K562 (cell line): ENCODE data around the gene RO60. TPM values are rescaled to one million over a fixed set of nuclear protein-coding genes. Genes with fewer than 3 reads are reported as not detected.

Source experiments
- ATAC-seq: fragments of 200-7000 bp; cut with Tn5 transposase; 3 replicates; pipeline ENCODE4 v1.9.1; 2020; ENCODE audit warnings: moderate library complexity
- BruUV-seq: library from RNA; stranded (reverse); fragments of 400-500 nt; replicated peaks from 2 replicates; lab custom pipeline; 2021; lab: Mats Ljungman, UMichigan
- CTCF ChIA-PET: fragments of 300-600 bp; formaldehyde crosslinking; extraction: SDS; loops from one replicate; lab custom pipeline; 2021; ENCODE audit warnings: low intra/inter-chr PET ratio; lab: Yijun Ruan, JAX
- POLR2A ChIA-PET: fragments of 300-600, 350-650 bp; sonication (Branson Sonifier 250); formaldehyde crosslinking; extraction: SDS; loops from one replicate; lab custom pipeline; 2021; ENCODE audit warnings: antibody characterized with exemption, inconsistent platforms; lab: Yijun Ruan, JAX
- DNase-seq, 4 experiments: peaks; one replicate each; pipeline versions ENCODE4 v3.0.0 to v3.0.0-alpha.2; 2011 to 2018; ENCODE audit warnings: low spot score in 3 of 4, mixed read lengths in 3 of 4; ENCODE audit errors: extremely low read depth in 1 of 4
- FAIRE-seq: peaks from 2 replicates; lab custom pipeline; 2011; peaks lifted over from hg19 to GRCh38; lab: Jason Lieb, UNC
- H2AFZ ChIP-seq: 2 replicates; pipeline ENCODE4 v1.6.0; 2011; ENCODE audit warnings: low read depth, low read length, control low read depth, inconsistent platforms
- H3K27ac ChIP-seq: fragments of 200-600 bp; 3 replicates; pipeline ENCODE4 v1.8.0; 2011; ENCODE audit warnings: low read depth, mild to moderate bottlenecking, control low read depth, inconsistent platforms, low read length, moderate library complexity, mixed read lengths; ENCODE audit errors: extremely low read depth
- H3K27me3 ChIP-seq, 2 experiments: fragments of 300-600 bp in 1 of 2; 2 replicates in 1 of 2; 3 replicates in 1 of 2; pipeline versions ENCODE4 v1.6.0 to v1.8.0; 2011; ENCODE audit warnings: inconsistent platforms in 2 of 2, low read length in 2 of 2, mild to moderate bottlenecking in 1 of 2, mixed read lengths in 1 of 2, moderate library complexity in 1 of 2; ENCODE audit not compliant: control insufficient read depth in 2 of 2, insufficient read depth in 2 of 2
- H3K36me3 ChIP-seq: fragments of 300-600 bp; 3 replicates; pipeline ENCODE4 v1.8.0; 2011; ENCODE audit warnings: mild to moderate bottlenecking, low read length, inconsistent platforms; ENCODE audit not compliant: control insufficient read depth, insufficient read depth
- H3K4me1 ChIP-seq, 2 experiments: fragments of 200-600 bp in 1 of 2; replicated peaks in 1 of 2; 2 replicates in 1 of 2; 3 replicates in 1 of 2; pipeline versions ENCODE4 v1.5.1 to v1.8.0; 2011; ENCODE audit warnings: inconsistent platforms in 2 of 2, low read length in 2 of 2, mild to moderate bottlenecking in 1 of 2, mixed read lengths in 1 of 2, moderate library complexity in 1 of 2; ENCODE audit not compliant: control insufficient read depth in 2 of 2, insufficient read depth in 2 of 2
- H3K4me2 ChIP-seq: 2 replicates; pipeline ENCODE4 v1.6.1; 2011; ENCODE audit warnings: low read length, control low read depth, inconsistent platforms, mixed read lengths; ENCODE audit not compliant: insufficient read depth
- H3K4me3 ChIP-seq: fragments of 200-600 bp; sonication (generic), shearing (Covaris generic); 2 replicates; pipeline ENCODE4 v1.5.1; 2016; ENCODE audit warnings: control low read depth, inconsistent platforms
- H3K79me2 ChIP-seq: fragments of 200-600 bp; 3 replicates; pipeline ENCODE4 v1.8.0; 2011; ENCODE audit warnings: low read length, inconsistent platforms; ENCODE audit not compliant: control insufficient read depth, insufficient read depth
- H3K9ac ChIP-seq, 2 experiments: 2 replicates each; pipeline versions ENCODE4 v1.6.0 to v1.6.1; 2011; ENCODE audit warnings: low read depth in 2 of 2, low read length in 2 of 2, control low read depth in 1 of 2, inconsistent platforms in 1 of 2, mild to moderate bottlenecking in 1 of 2, mixed read lengths in 1 of 2; ENCODE audit not compliant: insufficient read depth in 1 of 2
- H3K9me1 ChIP-seq: one replicate; pipeline ENCODE4 v1.6.0; 2011; ENCODE audit warnings: inconsistent platforms, mild to moderate bottlenecking, low read length, moderate library complexity; ENCODE audit not compliant: control insufficient read depth, insufficient read depth
- H3K9me3 ChIP-seq: replicated peaks from 2 replicates; pipeline ENCODE4 v1.5.1; 2011; ENCODE audit warnings: low read depth, low read length, inconsistent platforms; ENCODE audit not compliant: control insufficient read depth, insufficient read depth
- H4K20me1 ChIP-seq: replicated peaks from 2 replicates; pipeline ENCODE4 v1.6.1; 2011; ENCODE audit warnings: low read length, inconsistent platforms, mixed read lengths; ENCODE audit not compliant: control insufficient read depth, insufficient read depth
- ARID1B ChIP-seq: fragments of 450-650 bp; IDR thresholded peaks from 2 replicates; pipeline ENCODE4 v1.6.1; 2016; ENCODE audit warnings: antibody characterized with exemption, mild to moderate bottlenecking, inconsistent platforms
- DMBX1 ChIP-seq: fragments of 250-450 bp; sonication (Bioruptor Pico); IDR thresholded peaks from 2 replicates; pipeline ENCODE4 v1.8.0; 2022; ENCODE audit warnings: inconsistent platforms, mild to moderate bottlenecking, moderate library complexity, borderline replicate concordance
- EHMT2 ChIP-seq: fragments of 450-650 bp; IDR thresholded peaks from 2 replicates; pipeline ENCODE4 v1.6.1; 2018; ENCODE audit warnings: antibody characterized with exemption
- ELF1 ChIP-seq: fragments of 200-800 bp; sonication (Bioruptor generic); IDR thresholded peaks from 2 replicates; pipeline ENCODE4 v1.6.1; 2016; ENCODE audit warnings: missing genetic modification characterization, missing compliant biosample characterization
- GATAD2A ChIP-seq: fragments of 450-650 bp; IDR thresholded peaks from 2 replicates; pipeline ENCODE4 v1.6.1; 2017
- MCM7 ChIP-seq, 2 experiments: fragments of 450-650 bp; IDR thresholded peaks; 2 replicates each; pipeline ENCODE4 v1.6.1; 2016 to 2018
- MEF2A ChIP-seq: IDR thresholded peaks from 2 replicates; pipeline ENCODE4 v1.6.1; 2011; ENCODE audit warnings: low read depth, mild to moderate bottlenecking, low read length, moderate library complexity; ENCODE audit not compliant: control insufficient read depth
- MTA2 ChIP-seq: fragments of 450-650 bp; IDR thresholded peaks from 2 replicates; pipeline ENCODE4 v1.6.1; 2016; ENCODE audit warnings: low read depth
- NFIC ChIP-seq: fragments of 450-650 bp; IDR thresholded peaks from 2 replicates; pipeline ENCODE4 v1.6.1; 2017; ENCODE audit warnings: mild to moderate bottlenecking, inconsistent platforms
- NR4A1 ChIP-seq, 2 experiments: fragments of 250-450 bp in 1 of 2; fragments of 450-650 bp in 1 of 2; sonication (Bioruptor Pico) in 1 of 2; IDR thresholded peaks; 2 replicates each; pipeline versions ENCODE4 v1.4.0 to v1.6.1; 2016 to 2020; ENCODE audit warnings: mild to moderate bottlenecking in 2 of 2, missing compliant biosample characterization in 1 of 2, missing genetic modification characterization in 1 of 2, moderate library complexity in 1 of 2
- POU5F1 ChIP-seq: fragments of 150-350 bp; IDR thresholded peaks from 2 replicates; pipeline ENCODE4 v1.6.1; 2014; ENCODE audit warnings: borderline replicate concordance, low read length, low read depth, mild to moderate bottlenecking; ENCODE audit not compliant: partially characterized antibody
- PTBP1 ChIP-seq: fragments of 200-400 bp; formaldehyde crosslinking; IDR thresholded peaks from 2 replicates; pipeline ENCODE4 v1.6.1; 2017; ENCODE audit warnings: low read depth, low read length
- SMAD4 ChIP-seq: fragments of 250-450 bp; sonication (Bioruptor Pico); conservative IDR thresholded peaks from 2 replicates; pipeline ENCODE4 v1.8.0; 2021; ENCODE audit warnings: inconsistent platforms, mild to moderate bottlenecking, moderate library complexity
- SMARCB1 ChIP-seq: IDR thresholded peaks from 2 replicates; pipeline ENCODE4 v1.6.1; 2011; ENCODE audit warnings: improper control_type of control experiment, low read depth; ENCODE audit not compliant: insufficient read length
- VEZF1 ChIP-seq: fragments of 200-800 bp; sonication (Bioruptor generic); IDR thresholded peaks from 2 replicates; pipeline ENCODE4 v1.6.1; 2017; ENCODE audit warnings: missing genetic modification characterization, missing compliant biosample characterization
- ZNF436 ChIP-seq: fragments of 250-450, 450-650 bp; sonication (Bioruptor Pico); formaldehyde crosslinking; IDR thresholded peaks from 2 replicates; pipeline ENCODE4 v1.7.0; 2020; ENCODE audit warnings: mild to moderate bottlenecking
- WGBS: fragments of 100-300 bp; shearing (Covaris generic); methylation state at CpG from one replicate; pipeline ENCODE4 v1.1.6; 2016; ENCODE audit warnings: low coverage, mixed read lengths; ENCODE audit not compliant: insufficient coverage; ENCODE audit errors: missing lambda C conversion rate; 5-methylcytosine and 5-hydroxymethylcytosine counted together
- in situ Hi-C: fragments of 300-500 bp; cut with MboI; formaldehyde crosslinking; loops from 4 replicates; pipeline ENCODE4 v1.15.0; 2018; ENCODE audit warnings: inconsistent platforms, mixed read lengths
- intact Hi-C: fragments of 100-400 bp; cut with micrococcal nuclease; formaldehyde crosslinking; loops from 2 replicates; pipeline ENCODE4 v1.14.2; 2022
- polyA plus RNA-seq, 8 experiments: library from polyadenylated mRNA; depleted of rRNA in 4 of 8; stranded (reverse) in 5 of 8; unstranded in 3 of 8; fragments of >200 nt; fragmentation: Nextera tagmentation in 2 of 8; fragmentation: Illumina TruSeq in 1 of 8; extraction: Ambion mirVana in 2 of 8; extraction: Trizol in 1 of 8; gene quantifications; 2 replicates each; pipeline versions ENCODE4 v1.2.1 to v1.2.3, GENCODE V29; 2011 to 2014; ENCODE audit warnings: inconsistent platforms in 1 of 8, missing spikeins in 1 of 8
- total RNA-seq, 7 experiments: library from RNA; depleted of rRNA in 6 of 7; stranded (reverse); fragments of >200 nt in 6 of 7; fragmentation: Illumina TruSeq in 2 of 7; extraction: Trizol in 2 of 7; gene quantifications; 2 replicates each; pipeline versions ENCODE4 v1.2.1 to v1.2.3, GENCODE V29; 2011 to 2021; ENCODE audit warnings: low replicate concordance in 1 of 7
- TF ChIP-seq, protein P1 (sequence below): sonication (generic); formaldehyde crosslinking; IDR thresholded peaks from 2 replicates; pipeline ENCODE4 v1.8.1; 2022; ENCODE audit warnings: missing genetic modification reagents

The RO60 gene
- total and polyA plus RNA-seq, 9 of the 15 experiments (the other 6 are each of a cell fraction or from before 2014, with no cell fraction given): 24.9 to 187 (median 101) TPM

- Histone ChIP-seq H3K79me2 (peaks cover 86% of the 10 kb centered on the region), H3K36me3 (peaks cover 43% of the 10 kb centered on the region), H3K4me1 (peaks cover 15 to 49% of the 10 kb centered on the region in 2 experiments), H3K4me3 (no peak overlapping the region), H2AFZ (no peak overlapping the region), H3K9me3 (no peaks in the 10 kb centered on the region), H3K27me3 (no peaks in the 10 kb centered on the region), H3K4me2 (peak overlapping the region; percentile 24; the same call in 1 of the 2 replicates), H3K27ac (peak overlapping the region; percentile 80), H3K9ac (peak overlapping the region in 1 of 2 experiments; percentile 66; a peak in 2 of 4 replicates), H4K20me1 (0 out of 2 replicates have a peak, but pooled peaks cover 4% of the 10 kb centered on the region), H3K9me1 (no peaks in the 10 kb centered on the region)
- no peak for FAIRE-seq
- peak; percentile 20 for ATAC-seq
- intact Hi-C loops (loop anchor here (2.0 kb wide), 3 partner anchors 14 to 52 kb away; partner anchors contain the start of genes CDC73 and GLRX2), in situ Hi-C loops (no loop called here)
- ChIA-PET CTCF (interaction anchor here (1.6 kb wide), 1 partner anchor 52 kb away, joined by 3 read pairs; no protein-coding TSS in a partner anchor), POLR2A (interaction anchor here (1.0 to 3.5 kb wide), 5 partner anchors 10 to 51 kb away, joined by 3 to 21 read pairs (median 11); partner anchors contain the start of genes CDC73, RO60 and UCHL5)
- peak in 2 of 4 experiments; percentile 30 to 51 for DNase-seq
- BruUV-seq: no TSS peak
- 38% methylated on average over 2 of the region's 2 CpGs for WGBS
- TF ChIP-seq VEZF1 (CRISPR knock-in tag): 0 out of 2 replicates have a peak, but pooled peaks have one; percentile 4
- TF ChIP-seq SMARCB1: no peak
- no peak for TF ChIP-seq GATAD2A
- TF ChIP-seq ZNF436 (CRISPR knock-in tag): no peak
- no peak for TF ChIP-seq MCM7 (IDR thresholded peaks at IDR 0.05)
- TF ChIP-seq MTA2: no peak
- TF ChIP-seq DMBX1 (CRISPR knock-in tag): peak; percentile 6; the same call in 1 of the 2 replicates
- no peak for TF ChIP-seq EHMT2
- TF ChIP-seq POU5F1: no peak
- TF ChIP-seq MEF2A: no peak
- 0 out of 2 replicates have a peak, but pooled peaks have one; percentile 3 for TF ChIP-seq SMAD4 (CRISPR knock-in tag)
- 0 out of 2 replicates have a peak, but pooled peaks have one; percentile 31 for TF ChIP-seq ELF1
- peak; percentile 36; the same call in 1 of the 2 replicates for TF ChIP-seq NFIC
- TF ChIP-seq NR4A1 (CRISPR knock-in tag; IDR thresholded peaks at IDR 0.05): no peak
- TF ChIP-seq NR4A1 (tag; IDR thresholded peaks at IDR 0.05): no peak
- TF ChIP-seq PTBP1: no peak
- TF ChIP-seq, protein P1, sequence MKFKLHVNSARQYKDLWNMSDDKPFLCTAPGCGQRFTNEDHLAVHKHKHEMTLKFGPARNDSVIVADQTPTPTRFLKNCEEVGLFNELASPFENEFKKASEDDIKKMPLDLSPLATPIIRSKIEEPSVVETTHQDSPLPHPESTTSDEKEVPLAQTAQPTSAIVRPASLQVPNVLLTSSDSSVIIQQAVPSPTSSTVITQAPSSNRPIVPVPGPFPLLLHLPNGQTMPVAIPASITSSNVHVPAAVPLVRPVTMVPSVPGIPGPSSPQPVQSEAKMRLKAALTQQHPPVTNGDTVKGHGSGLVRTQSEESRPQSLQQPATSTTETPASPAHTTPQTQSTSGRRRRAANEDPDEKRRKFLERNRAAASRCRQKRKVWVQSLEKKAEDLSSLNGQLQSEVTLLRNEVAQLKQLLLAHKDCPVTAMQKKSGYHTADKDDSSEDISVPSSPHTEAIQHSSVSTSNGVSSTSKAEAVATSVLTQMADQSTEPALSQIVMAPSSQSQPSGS (CRISPR knock-in tag): no peak
- TF ChIP-seq ARID1B: no peak
Measured at GRCh38 chr1:193070386-193070753, 11.0 kb downstream of the RO60 start.
